K562 (cell line): ENCODE data around the gene LYRM1. TPM values are rescaled to one million over a fixed set of nuclear protein-coding genes. Genes with fewer than 3 reads are reported as not detected.

ENCODE experiments used
- ATF2 ChIP-seq: sonication (generic); formaldehyde crosslinking; IDR thresholded peaks from 2 replicates; pipeline ENCODE4 v1.8.1; 2022; ENCODE audit warnings: missing genetic modification reagents
- BCL6 ChIP-seq: fragments of 250-450 bp; sonication (Bioruptor Pico); IDR thresholded peaks from 2 replicates; pipeline ENCODE4 v1.4.0; 2020
- CREB5 ChIP-seq: fragments of 250-450 bp; sonication (Bioruptor Pico); IDR thresholded peaks from 2 replicates; pipeline ENCODE4 v1.5.0; 2020; ENCODE audit warnings: mild to moderate bottlenecking
- ELF1 ChIP-seq: fragments of 200-800 bp; sonication (Bioruptor generic); IDR thresholded peaks from 2 replicates; pipeline ENCODE4 v1.6.1; 2016; ENCODE audit warnings: missing genetic modification characterization, missing compliant biosample characterization
- FOXK1 ChIP-seq: sonication (generic); formaldehyde crosslinking; IDR thresholded peaks from 2 replicates; pipeline ENCODE4 v1.8.0; 2022; ENCODE audit warnings: missing genetic modification reagents, mild to moderate bottlenecking, borderline replicate concordance
- HDAC6 ChIP-seq: IDR thresholded peaks from 2 replicates; pipeline ENCODE4 v1.6.1; 2012; ENCODE audit warnings: low read depth, mild to moderate bottlenecking, control low read depth, inconsistent platforms, low read length, moderate library complexity
- NFE2 ChIP-seq: IDR thresholded peaks from 2 replicates; pipeline ENCODE4 v1.6.1; 2014; ENCODE audit warnings: antibody characterized with exemption, low read depth
- SAFB2 ChIP-seq: fragments of 200-400 bp; formaldehyde crosslinking; IDR thresholded peaks from 2 replicates; pipeline ENCODE4 v1.6.1; 2018; ENCODE audit warnings: borderline replicate concordance, low read length, low read depth, moderate library complexity; ENCODE audit not compliant: severe bottlenecking
- SNAPC5 ChIP-seq: fragments of 250-450 bp; sonication (Bioruptor Pico); IDR thresholded peaks from 2 replicates; pipeline ENCODE4 v1.8.0; 2021; ENCODE audit warnings: moderate library complexity, mild to moderate bottlenecking, inconsistent platforms
- YBX1 ChIP-seq: fragments of 450-650 bp; IDR thresholded peaks from 2 replicates; pipeline ENCODE4 v1.7.1; 2016; ENCODE audit warnings: mild to moderate bottlenecking
- ZFPM2 ChIP-seq: fragments of 250-450 bp; sonication (Bioruptor Pico); IDR thresholded peaks from 2 replicates; pipeline ENCODE4 v1.5.1; 2022; ENCODE audit warnings: mild to moderate bottlenecking
- ZNF224 ChIP-seq: sonication (generic); formaldehyde crosslinking; IDR thresholded peaks from 2 replicates; pipeline ENCODE4 v1.8.0; 2022; ENCODE audit warnings: mild to moderate bottlenecking, missing genetic modification reagents
- ZNF280A ChIP-seq: fragments of 450-650 bp; IDR thresholded peaks from 2 replicates; pipeline ENCODE4 v1.6.1; 2018; ENCODE audit warnings: mild to moderate bottlenecking, low read depth; ENCODE audit not compliant: partially characterized antibody
- ZNF280B ChIP-seq: fragments of 250-450 bp; sonication (Bioruptor Pico); IDR thresholded peaks from 2 replicates; pipeline ENCODE4 v1.5.1; 2021; ENCODE audit warnings: mild to moderate bottlenecking
- ZNF398 ChIP-seq: fragments of 250-450 bp; sonication (Bioruptor Pico); IDR thresholded peaks from 2 replicates; pipeline ENCODE4 v1.8.0; 2021; ENCODE audit warnings: moderate library complexity, mild to moderate bottlenecking, inconsistent platforms
- ZNF41 ChIP-seq: fragments of 250-450 bp; sonication (Bioruptor Pico); conservative IDR thresholded peaks from 2 replicates; pipeline ENCODE4 v1.4.0; 2020; ENCODE audit warnings: mild to moderate bottlenecking
- polyA plus RNA-seq, 8 experiments: library from polyadenylated mRNA; depleted of rRNA in 4 of 8; stranded (reverse) in 5 of 8; unstranded in 3 of 8; fragments of >200 nt; fragmentation: Nextera tagmentation in 2 of 8; fragmentation: Illumina TruSeq in 1 of 8; extraction: Ambion mirVana in 2 of 8; extraction: Trizol in 1 of 8; gene quantifications; 2 replicates each; pipeline versions ENCODE4 v1.2.1 to v1.2.3, GENCODE V29; 2011 to 2014; ENCODE audit warnings: inconsistent platforms in 1 of 8, missing spikeins in 1 of 8
- total RNA-seq, 7 experiments: library from RNA; depleted of rRNA in 6 of 7; stranded (reverse); fragments of >200 nt in 6 of 7; fragmentation: Illumina TruSeq in 2 of 7; extraction: Trizol in 2 of 7; gene quantifications; 2 replicates each; pipeline versions ENCODE4 v1.2.1 to v1.2.3, GENCODE V29; 2011 to 2021; ENCODE audit warnings: low replicate concordance in 1 of 7

The LYRM1 gene
- total and polyA plus RNA-seq, 9 of the 15 experiments (the other 6 are each of a cell fraction or from before 2014, with no cell fraction given) = 17.5 to 44.1 (median 32.7) TPM

- TF ChIP-seq NFE2 (0 out of 2 replicates have a peak, but pooled peaks have one; percentile 14), HDAC6 (no peak), FOXK1 (no peak), ATF2 (no peak), ZNF280B (no peak), ZFPM2 (no peak), ZNF398 (CRISPR knock-in tag) (no peak), SNAPC5 (CRISPR knock-in tag) (no peak), CREB5 (CRISPR knock-in tag) (no peak), ZNF41 (CRISPR knock-in tag) (no peak), SAFB2 (no peak), ELF1 (tag) (peak; percentile 42; the same call in 1 of the 2 replicates), ZNF224 (CRISPR knock-in tag) (no peak), BCL6 (CRISPR knock-in tag) (no peak), YBX1 (no peak), ZNF280A (no peak)
Observed at GRCh38 chr16:20918486-20919239, 18.1 kb downstream of the LYRM1 start (continued).
